PFSK-1 (cell line): ENCODE results near the gene TIAM2.

Experiments used
- FOXP2 ChIP-seq: optimal IDR thresholded peaks from 2 replicates; pipeline ENCODE3; 2011; ENCODE audit warnings: borderline replicate concordance, control low read depth, inconsistent platforms; ENCODE audit not compliant: insufficient read depth; ENCODE audit errors: extremely low read length, extremely low read depth
- POLR2AphosphoS5 ChIP-seq: IDR thresholded peaks from 2 replicates; pipeline ENCODE4 v1.6.1; 2012; ENCODE audit warnings: low read depth, mild to moderate bottlenecking, control low read depth, low read length, moderate library complexity
- REST ChIP-seq, 2 experiments: IDR thresholded peaks; 2 replicates each; pipeline versions ENCODE4 v1.6.1 to v1.8.0; 2011 to 2012; ENCODE audit warnings: low read depth in 2 of 2, low read length in 2 of 2, control low read depth in 1 of 2, inconsistent platforms in 1 of 2, mild to moderate bottlenecking in 1 of 2, moderate library complexity in 1 of 2; ENCODE audit not compliant: insufficient read depth in 1 of 2
- SIN3A ChIP-seq: IDR thresholded peaks from 2 replicates; pipeline ENCODE4 v1.6.1; 2012; ENCODE audit warnings: mild to moderate bottlenecking, low read length, moderate library complexity, borderline replicate concordance; ENCODE audit not compliant: insufficient read depth
- TAF1 ChIP-seq: IDR thresholded peaks from 2 replicates; pipeline ENCODE4 v1.6.1; 2012; ENCODE audit warnings: low read length, control low read depth, borderline replicate concordance; ENCODE audit not compliant: insufficient read depth

Gene TIAM2

DNA sequence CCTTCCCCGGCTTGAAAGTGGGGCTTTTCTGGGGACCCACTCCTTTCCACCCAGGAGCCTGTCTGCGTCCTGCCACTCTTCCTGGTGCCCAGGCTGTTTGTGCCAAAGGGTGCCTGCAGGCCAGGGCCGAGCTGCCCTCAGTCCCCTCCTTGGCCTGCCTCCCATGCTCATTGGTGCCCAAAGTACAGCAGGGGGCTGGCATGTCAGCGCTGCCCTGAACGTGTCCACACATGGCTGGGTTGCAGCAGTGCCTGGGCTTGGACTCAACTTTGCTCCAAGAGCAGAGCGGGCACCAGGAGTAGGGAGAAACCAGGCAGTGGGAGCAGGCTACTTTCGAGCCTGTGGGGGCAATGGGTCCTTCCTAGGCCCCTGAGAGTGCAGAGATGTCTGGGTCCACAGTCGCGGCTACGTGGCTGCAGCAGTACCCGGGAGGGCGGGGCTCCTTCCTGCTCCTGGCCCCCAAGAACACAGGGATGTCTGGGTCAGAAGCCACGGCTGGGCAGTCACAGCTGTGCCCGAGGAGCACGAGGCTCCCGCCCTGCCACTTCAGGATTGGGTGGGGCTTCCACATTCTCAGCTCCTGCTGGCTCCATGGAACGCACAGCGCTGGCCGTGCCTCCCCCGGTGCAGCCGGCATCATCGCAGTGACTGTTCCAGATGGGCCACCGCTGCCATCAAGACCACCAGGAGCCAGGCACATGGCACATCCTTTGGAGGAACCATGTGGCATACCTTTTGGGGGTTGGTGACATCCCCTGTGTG, 218.7 kb downstream of the TIAM2 start:
- no peak for TF ChIP-seq POLR2AphosphoS5
- TF ChIP-seq SIN3A = no peak
- no peak for TF ChIP-seq FOXP2
- no peak for TF ChIP-seq TAF1

DNA sequence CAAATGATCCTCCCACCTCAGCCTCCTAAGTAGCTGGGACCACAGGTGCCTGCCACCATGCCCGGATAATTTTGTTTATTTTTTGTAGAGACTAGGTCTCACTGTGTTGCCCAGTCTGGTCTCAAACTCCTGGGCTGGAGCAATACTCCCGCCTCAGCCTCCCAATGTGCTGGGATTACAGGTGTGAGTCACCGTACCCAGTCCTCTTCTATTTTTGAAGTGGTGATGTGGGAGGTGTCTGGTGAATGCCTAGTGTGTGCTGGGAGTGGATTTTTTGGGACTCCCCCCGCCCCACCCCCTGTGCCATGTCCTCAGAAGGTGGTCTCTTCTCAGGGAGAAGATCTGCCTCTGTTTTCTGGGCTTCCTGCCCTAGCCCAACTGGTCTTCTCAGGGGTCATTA, 220.8 kb downstream of the TIAM2 start:
- no peak for TF ChIP-seq TAF1
- TF ChIP-seq REST (IDR thresholded peaks at IDR 0.05; ENCODE audit: insufficient read depth in 1 of 2, low read depth in 2 of 2, low read length in 2 of 2) = no peak
- TF ChIP-seq FOXP2 = no peak
- no peak for TF ChIP-seq POLR2AphosphoS5
- TF ChIP-seq SIN3A = no peak

DNA sequence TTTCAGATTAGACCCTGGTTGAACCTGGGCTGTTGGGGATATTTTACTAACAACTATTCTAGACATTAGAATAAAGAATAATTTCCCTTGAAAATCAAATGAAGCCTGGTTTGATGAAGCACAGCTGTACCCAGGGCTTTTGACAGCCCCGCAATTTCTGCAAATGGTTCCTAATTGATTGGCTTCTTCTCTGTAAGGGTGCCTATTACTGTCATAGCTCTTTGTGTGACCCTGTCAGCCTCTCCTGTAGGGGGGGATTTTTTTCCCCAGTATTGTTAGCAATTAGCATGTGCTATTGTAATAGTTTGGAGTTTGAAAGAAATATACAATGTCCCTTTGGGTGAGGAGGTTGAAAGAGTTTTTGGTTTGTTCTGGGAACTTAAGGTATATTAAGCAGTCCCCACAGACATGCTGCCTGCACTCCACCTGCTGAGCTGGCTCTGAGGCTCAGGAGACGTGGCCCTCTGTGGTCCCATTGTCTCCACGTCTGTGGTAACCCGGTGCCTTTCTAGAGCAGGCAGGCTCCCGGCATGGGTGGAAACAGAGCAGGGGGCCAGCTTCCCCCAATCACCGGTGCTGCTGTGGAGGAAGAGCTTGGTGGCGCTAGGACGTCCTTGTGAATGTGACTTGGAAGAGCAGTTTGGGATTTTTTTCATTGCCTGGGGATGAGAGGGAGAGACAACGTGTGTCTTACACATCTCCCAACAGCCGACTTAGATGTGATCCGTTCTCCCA, 221.4 kb downstream of the TIAM2 start:
- no peak for TF ChIP-seq FOXP2
- TF ChIP-seq SIN3A = no peak
- no peak for TF ChIP-seq TAF1
- no peak for TF ChIP-seq POLR2AphosphoS5
- TF ChIP-seq REST (IDR thresholded peaks at IDR 0.05; ENCODE audit: insufficient read depth in 1 of 2, low read depth in 2 of 2, low read length in 2 of 2) = no peak

GRCh38 chr6:155219299-155219698, 224.2 kb downstream of the TIAM2 start:
- no peak for TF ChIP-seq TAF1
- no peak for TF ChIP-seq FOXP2
- TF ChIP-seq REST (IDR thresholded peaks at IDR 0.05; ENCODE audit: insufficient read depth in 1 of 2, low read depth in 2 of 2, low read length in 2 of 2) = no peak
- TF ChIP-seq POLR2AphosphoS5 = no peak
- TF ChIP-seq SIN3A = no peak

- TF ChIP-seq SIN3A = no peak
- TF ChIP-seq TAF1 = no peak
- no peak for TF ChIP-seq POLR2AphosphoS5
- TF ChIP-seq REST (IDR thresholded peaks at IDR 0.05; ENCODE audit: insufficient read depth in 1 of 2, low read depth in 2 of 2, low read length in 2 of 2) = no peak
- no peak for TF ChIP-seq FOXP2
These were observed 224.8 kb downstream of the TIAM2 start for GRCh38 chr6:155219858-155220301.
